Spinal cord (tissue), 10 donors: ENCODE data around the gene WDR90. TPM values are rescaled to one million over a fixed set of nuclear protein-coding genes. Genes with fewer than 3 reads are reported as not detected.

Source experiments
- DNase-seq, 6 donors: peaks; one replicate each; pipeline versions ENCODE4 v3.0.0 to v3.0.0-alpha.2; 2013 to 2015; ENCODE audit warnings: low spot score in 6 of 6, low read depth in 4 of 6
- H3K27ac ChIP-seq: one replicate; pipeline ENCODE4 v1.5.1; 2013; ENCODE audit warnings: low read depth, low read length, control low read depth
- H3K27me3 ChIP-seq: one replicate; pipeline ENCODE4 v1.6.1; 2013; ENCODE audit warnings: low read length; ENCODE audit not compliant: control insufficient read depth, insufficient read depth
- H3K36me3 ChIP-seq: one replicate; pipeline ENCODE4 v1.6.1; 2013; ENCODE audit warnings: low read length; ENCODE audit not compliant: control insufficient read depth, insufficient read depth
- H3K4me1 ChIP-seq: one replicate; pipeline ENCODE4 v1.6.1; 2013; ENCODE audit warnings: low read length; ENCODE audit not compliant: control insufficient read depth, insufficient read depth
- H3K4me3 ChIP-seq: one replicate; pipeline ENCODE4 v1.5.1; 2013; ENCODE audit warnings: low read depth, low read length, control low read depth
- H3K9me3 ChIP-seq: one replicate; pipeline ENCODE4 v1.6.1; 2013; ENCODE audit warnings: low read length; ENCODE audit not compliant: control insufficient read depth, insufficient read depth
- WGBS: methylation state at CpG from one replicate; pipeline ENCODE4 v1.1.5; 2013; ENCODE audit warnings: missing lambda C conversion rate; ENCODE audit not compliant: insufficient coverage; 5-methylcytosine and 5-hydroxymethylcytosine counted together
- polyA plus RNA-seq, 2 donors: library from polyadenylated mRNA; unstranded; fragments of 120-200 nt; gene quantifications; one replicate each; pipeline ENCODE4 v1.2.1, GENCODE V29; 2013; ENCODE audit not compliant: insufficient read length in 2 of 2
- total RNA-seq, 2 donors: library from RNA; depleted of rRNA in 1 of 2; stranded (reverse); fragments of 120-200 nt in 1 of 2; fragments of >200 nt in 1 of 2; gene quantifications; one replicate each; pipeline versions ENCODE4 v1.2.3 to v1.2.4, GENCODE V29; 2013 to 2014
- donor health status: healthy.

WDR90 gene
- total and polyA plus RNA-seq, 4 donors = 8.3 to 63.1 (median 39.2) TPM

DNA sequence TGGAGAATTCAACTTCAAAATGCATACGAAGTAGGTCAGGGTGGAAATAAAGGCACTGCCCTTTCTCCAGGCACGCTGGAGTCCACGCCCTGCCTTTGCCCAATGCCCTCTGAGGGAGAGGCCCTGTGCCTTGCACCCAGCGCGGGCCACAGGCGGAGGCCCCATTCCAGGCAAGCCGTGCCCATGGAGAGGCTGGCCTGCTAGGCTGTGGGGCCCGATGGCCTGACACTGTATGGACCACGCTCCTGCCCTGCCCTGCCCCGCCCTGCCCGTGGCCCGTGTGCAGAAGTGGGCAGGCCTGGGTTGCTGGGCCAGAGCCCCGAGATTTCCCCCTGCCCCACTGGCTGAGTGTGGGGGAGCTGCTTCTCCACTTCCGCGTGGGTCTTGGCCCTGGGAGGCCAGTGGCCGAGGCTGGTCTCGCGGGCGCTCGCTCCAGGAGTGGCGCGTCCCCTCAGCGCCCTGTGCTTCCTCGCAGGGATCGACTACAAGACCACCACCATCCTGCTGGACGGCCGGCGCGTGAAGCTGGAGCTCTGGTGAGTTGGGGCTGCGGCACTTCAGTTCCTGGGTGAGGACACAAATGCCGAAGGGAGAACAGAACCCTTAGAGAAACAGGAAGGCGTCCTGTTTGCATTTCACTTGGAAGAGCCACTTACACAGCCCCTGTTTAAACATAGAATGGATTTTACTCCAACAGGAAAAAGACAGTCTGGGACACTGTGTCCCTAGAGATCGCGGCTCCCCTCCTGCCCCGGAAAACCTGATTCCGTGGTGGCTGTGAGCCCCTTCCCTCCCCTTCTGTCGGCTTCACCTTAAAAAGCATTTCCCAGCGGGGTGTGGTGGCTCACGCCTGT, 32.2 kb upstream of the WDR90 start:
- 97% methylated on average over 37 of the region's 39 CpGs for WGBS
- no peak overlapping the region for H3K27ac ChIP-seq

DNA sequence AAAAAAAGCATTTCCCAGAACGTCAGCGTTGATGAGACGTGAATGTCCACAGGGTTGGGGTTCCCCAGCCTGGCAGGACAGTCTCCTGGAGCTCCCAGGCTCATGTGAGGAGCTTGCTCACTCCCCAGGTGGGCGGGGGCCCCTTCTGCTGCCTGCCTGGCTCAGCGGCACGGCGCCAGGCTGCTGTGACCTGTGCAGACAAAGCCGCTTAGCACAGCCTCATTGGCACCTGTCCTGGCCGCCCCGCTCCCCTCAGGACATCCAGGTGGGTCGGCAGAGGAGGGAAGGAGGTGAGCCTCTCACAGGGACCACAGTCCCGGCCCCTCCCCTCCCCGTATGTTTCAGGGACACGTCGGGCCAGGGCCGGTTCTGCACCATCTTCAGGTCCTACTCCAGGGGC, 31.3 kb upstream of the WDR90 start:
- no peak for DNase-seq
- WGBS = 91% methylated on average over 15 of the region's 16 CpGs
- no peaks in the 10 kb centered on the region for H3K27me3 ChIP-seq

More for the DNA sequence above, 32.2 kb upstream of the WDR90 start:
- Histone ChIP-seq H3K27me3 (no peaks in the 10 kb centered on the region), H3K9me3 (no peaks in the 10 kb centered on the region), H3K4me3 (no peak overlapping the region), H3K4me1 (peaks cover 11% of the 10 kb centered on the region), H3K36me3 (peaks cover 47% of the 10 kb centered on the region)
- no peak for DNase-seq

DNA sequence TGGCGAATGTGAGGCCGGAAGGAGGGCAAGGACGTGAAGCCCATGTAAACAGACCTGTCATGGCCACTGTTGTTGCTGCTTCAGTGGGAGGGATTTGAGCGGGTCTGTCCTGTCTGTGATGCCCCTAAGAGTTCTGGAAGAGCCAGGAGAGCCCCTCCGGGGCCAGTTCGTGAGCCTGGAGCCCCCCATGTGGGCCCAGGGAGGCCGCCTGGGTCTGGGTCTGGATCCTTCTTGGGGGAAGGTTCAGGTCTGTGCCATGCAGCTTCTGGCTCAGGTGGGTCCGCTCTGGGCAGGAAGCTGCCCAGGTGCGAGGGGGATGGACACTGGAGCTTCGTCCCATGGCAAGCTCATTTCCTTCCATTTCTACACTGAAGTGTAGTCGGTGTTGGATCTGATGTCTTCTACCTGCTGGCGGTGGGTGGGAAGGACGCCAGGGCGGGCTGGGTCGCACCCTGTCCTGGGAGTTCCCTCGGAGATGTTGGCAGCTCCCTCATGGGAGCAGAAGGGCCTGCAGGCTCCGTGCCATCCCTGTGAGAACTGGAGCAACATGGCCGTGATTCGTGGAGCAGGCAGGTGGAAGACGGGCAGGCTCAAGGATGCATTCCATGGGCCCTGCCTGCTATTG, 29.6 kb upstream of the WDR90 start:
- 94% methylated on average over 20 of the region's 20 CpGs for WGBS
- H3K9me3 ChIP-seq = no peaks in the 10 kb centered on the region
- DNase-seq = no peak
- H3K4me1 ChIP-seq = peaks cover 16% of the 10 kb centered on the region
- no peak overlapping the region for H3K27ac ChIP-seq
- H3K27me3 ChIP-seq = no peaks in the 10 kb centered on the region
- H3K4me3 ChIP-seq = no peak overlapping the region
- peaks cover 46% of the 10 kb centered on the region for H3K36me3 ChIP-seq

More for the DNA sequence above, 31.3 kb upstream of the WDR90 start:
- no peaks in the 10 kb centered on the region for H3K9me3 ChIP-seq
- peaks cover 16% of the 10 kb centered on the region for H3K4me1 ChIP-seq
- H3K36me3 ChIP-seq = peaks cover 51% of the 10 kb centered on the region
- no peak overlapping the region for H3K4me3 ChIP-seq
- H3K27ac ChIP-seq = no peak overlapping the region

DNA sequence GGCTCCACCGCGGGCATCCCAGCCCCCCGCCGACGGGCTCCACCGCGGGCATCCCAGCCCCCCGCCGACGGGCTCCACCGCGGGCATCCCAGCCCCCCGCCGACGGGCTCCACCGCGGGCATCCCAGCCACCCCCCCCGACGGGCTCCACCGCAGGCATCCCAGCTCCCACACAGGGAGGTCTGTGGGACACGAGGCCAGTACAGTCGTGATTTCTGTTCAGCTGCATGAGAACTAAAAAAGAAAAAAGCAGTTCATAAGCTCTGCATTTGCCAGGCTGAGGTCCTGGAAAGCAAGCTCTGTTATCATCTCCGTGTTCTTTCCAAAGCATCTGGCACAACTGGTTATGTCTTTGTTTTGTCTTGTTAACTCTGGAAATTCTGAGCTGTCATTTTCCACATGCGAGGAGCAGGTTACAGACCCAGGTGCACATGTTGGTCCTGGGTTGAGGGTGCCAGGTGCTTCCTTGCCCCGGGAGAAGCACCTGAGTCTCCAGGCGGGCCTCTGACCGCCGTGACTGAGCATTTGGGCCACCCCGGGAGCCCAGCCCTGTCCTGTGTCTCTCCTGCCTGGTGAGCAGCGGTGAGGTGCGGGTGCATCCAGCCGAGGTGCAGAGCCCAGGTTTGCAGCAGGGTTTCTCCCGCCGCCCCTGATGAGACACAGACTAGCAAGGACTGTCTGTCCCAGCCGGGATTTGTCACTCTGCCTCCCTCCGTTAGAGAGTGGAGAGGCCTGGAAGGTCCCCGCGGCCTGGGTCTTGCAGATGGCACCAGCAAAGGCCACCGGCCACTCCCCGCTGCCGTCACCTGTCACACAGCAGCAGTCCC, 28.3 kb upstream of the WDR90 start:
- no peak overlapping the region for H3K4me3 ChIP-seq
- H3K9me3 ChIP-seq = no peaks in the 10 kb centered on the region
- H3K27ac ChIP-seq = no peak overlapping the region
- no peak for DNase-seq
- H3K36me3 ChIP-seq = peaks cover 54% of the 10 kb centered on the region
- 79% methylated on average over 26 of the region's 41 CpGs for WGBS
- no peaks in the 10 kb centered on the region for H3K27me3 ChIP-seq
- H3K4me1 ChIP-seq = peaks cover 19% of the 10 kb centered on the region

DNA sequence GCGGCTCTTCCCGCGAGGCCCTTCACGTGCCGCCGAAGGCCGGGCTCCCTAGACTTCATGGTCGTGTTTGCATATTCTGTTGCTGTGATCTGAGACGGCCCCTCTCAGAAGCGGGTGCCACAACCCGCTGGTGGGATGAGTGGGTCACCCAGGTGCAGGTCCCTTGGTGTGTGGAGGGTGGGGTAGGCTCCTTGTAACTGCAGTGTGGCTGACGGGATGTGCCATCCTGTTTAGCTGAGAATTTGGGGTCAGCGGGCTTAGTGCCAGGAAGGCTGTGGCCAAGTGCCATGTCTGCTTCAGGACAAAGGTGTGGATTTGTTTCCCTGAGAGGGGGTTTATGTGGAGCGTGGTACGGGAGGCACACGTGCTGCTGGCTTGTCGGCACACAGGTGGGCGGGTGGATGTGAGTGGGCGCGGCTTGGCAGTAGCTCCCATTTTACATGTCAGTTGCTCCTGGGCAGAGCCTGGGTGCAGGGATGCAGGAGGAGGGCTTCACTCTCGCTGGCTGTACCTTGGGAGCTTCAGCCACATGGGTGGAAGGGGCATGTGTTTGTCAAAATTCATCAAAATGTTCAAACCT, 27.5 kb upstream of the WDR90 start:
- H3K4me3 ChIP-seq = no peak overlapping the region
- no peak for DNase-seq

DNA sequence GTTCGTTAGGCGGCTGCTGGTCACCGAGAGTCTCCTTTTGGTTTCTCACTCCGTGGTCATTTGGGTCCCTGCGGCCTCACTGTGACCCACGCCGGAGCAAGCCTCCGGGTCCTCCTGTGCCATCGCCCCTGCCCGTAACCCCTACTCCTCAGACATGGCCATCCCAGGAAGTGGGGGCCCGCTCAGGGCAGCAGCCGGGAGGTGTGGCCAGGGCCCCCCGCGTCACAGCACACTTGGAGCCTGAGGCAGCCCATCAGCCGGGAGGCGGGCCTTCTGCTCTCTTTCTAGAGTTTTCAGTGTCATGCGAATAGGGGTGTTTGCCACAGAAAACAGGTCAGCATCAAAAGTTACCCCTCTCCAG, 26.3 kb upstream of the WDR90 start:
- H3K27ac ChIP-seq = no peak overlapping the region
- H3K9me3 ChIP-seq = no peaks in the 10 kb centered on the region
- peaks cover 19% of the 10 kb centered on the region for H3K4me1 ChIP-seq
- H3K36me3 ChIP-seq = peaks cover 60% of the 10 kb centered on the region
- WGBS = 90% methylated on average over 12 of the region's 17 CpGs
- H3K27me3 ChIP-seq = no peaks in the 10 kb centered on the region
- DNase-seq = no peak
- H3K4me3 ChIP-seq = no peak overlapping the region

More for the DNA sequence above, 27.5 kb upstream of the WDR90 start:
- Histone ChIP-seq H3K27me3 (no peaks in the 10 kb centered on the region), H3K36me3 (peaks cover 60% of the 10 kb centered on the region), H3K9me3 (no peaks in the 10 kb centered on the region), H3K27ac (no peak overlapping the region), H3K4me1 (peaks cover 19% of the 10 kb centered on the region)
- WGBS = 72% methylated on average over 21 of the region's 21 CpGs

DNA sequence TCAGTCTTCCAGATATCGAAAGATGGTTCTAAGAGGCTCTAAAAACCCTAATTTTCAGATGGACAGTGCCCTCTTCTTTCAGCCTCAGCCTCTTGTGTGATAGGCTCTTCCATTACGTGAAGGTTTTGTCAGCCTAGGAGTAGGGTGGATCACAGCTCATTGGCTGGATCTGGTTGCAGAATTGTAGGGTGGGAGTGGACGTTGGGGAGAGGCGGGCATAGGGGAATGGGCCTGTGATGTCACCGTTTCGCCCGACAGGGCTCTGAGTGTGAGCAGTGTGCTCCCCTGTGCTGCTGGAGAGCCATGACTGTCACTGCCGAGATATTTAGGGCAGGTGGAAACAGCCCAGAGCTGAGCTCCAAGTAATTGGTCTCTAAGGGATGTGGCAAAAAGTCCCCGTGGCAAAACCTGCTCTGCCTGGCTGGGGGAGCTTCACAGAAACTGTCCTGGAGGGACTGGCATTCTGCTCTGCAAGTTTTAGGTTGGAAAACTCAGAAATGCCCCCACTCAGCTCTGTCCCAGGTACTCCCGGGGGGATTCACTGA, 24.6 kb upstream of the WDR90 start:
- Histone ChIP-seq H3K27ac (no peak overlapping the region), H3K36me3 (peaks cover 66% of the 10 kb centered on the region)
- DNase-seq = peak in 1 of 6 donors; percentile 50

DNA sequence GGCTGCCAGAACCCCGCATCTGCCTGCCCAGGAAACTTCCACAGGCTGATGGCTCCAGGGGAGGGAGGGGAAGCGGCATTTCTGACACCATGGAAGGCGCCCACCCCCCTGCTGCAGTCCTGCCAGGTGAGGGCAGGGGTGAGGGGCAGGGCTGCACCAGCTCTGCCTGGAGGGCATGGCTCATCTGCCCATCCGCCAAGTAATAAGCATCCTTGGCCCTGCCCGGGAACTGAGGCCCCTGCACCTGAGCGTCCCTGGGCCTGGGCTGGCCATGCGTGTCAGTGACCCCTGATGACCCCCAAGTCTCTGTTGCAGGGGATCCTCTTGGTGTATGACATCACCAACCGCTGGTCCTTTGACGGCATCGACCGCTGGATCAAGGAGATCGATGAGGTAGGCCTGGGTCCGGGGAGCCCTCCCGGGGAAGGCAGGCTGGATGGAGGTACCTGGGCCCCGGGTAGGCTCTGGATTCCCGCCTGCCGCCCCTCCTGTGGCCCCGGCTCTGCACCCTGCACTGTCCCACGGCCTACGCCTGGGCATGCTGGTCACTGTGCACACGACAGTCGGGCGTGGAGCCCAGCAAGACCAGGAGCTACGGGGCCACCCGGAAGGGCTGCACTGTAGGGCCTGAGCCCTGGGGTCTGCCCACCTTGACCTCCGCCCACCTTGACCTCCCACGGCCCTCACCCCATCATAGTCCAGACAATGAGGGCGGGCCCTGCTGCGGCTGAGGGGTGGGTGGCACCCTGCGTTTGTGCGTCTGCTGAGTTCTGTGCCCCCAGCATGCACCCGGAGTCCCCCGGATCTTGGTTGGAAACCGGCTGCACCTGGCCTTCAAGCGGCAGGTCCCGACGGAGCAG, 23.8 kb upstream of the WDR90 start:
- 92% methylated on average over 37 of the region's 37 CpGs for WGBS
- Histone ChIP-seq H3K4me3 (no peak overlapping the region), H3K9me3 (no peaks in the 10 kb centered on the region), H3K27me3 (no peaks in the 10 kb centered on the region), H3K4me1 (peaks cover 37% of the 10 kb centered on the region), H3K36me3 (peaks cover 71% of the 10 kb centered on the region), H3K27ac (no peak overlapping the region)
- no peak for DNase-seq

More for the DNA sequence above, 24.6 kb upstream of the WDR90 start:
- Histone ChIP-seq H3K27me3 (no peaks in the 10 kb centered on the region), H3K4me1 (peaks cover 30% of the 10 kb centered on the region), H3K9me3 (no peaks in the 10 kb centered on the region), H3K4me3 (no peak overlapping the region)
- 67% methylated on average over 10 of the region's 10 CpGs for WGBS
